Activated CD4-positive, alpha-beta T cell treated with anti-CD3 and anti-CD28 coated beads, Interleukin-2, amount 50 U/mL, for 4 hours (primary cell): Measurements from ENCODE around the gene GDF7.

ENCODE experiments used
- DNase-seq, 2 experiments: peaks; one replicate each; pipeline ENCODE4 v3.0.0-alpha.2; 2020

Gene GDF7

GRCh38 chr2:20675701-20676352 lies 8.9 kb downstream of the GDF7 start:
- DNase-seq = no peak

GRCh38 chr2:20676353-20677215 lies 9.6 kb downstream of the GDF7 start:
- DNase-seq = no peak

- DNase-seq = no peak
Observed at GRCh38 chr2:20677301-20678085, 10.5 kb downstream of the GDF7 start.

GRCh38 chr2:20678086-20678395 lies 11.1 kb downstream of the GDF7 start:
- DNase-seq = no peak

GRCh38 chr2:20678780-20679179 lies 11.8 kb downstream of the GDF7 start:
- DNase-seq = no peak

- DNase-seq = no peak
Observed at GRCh38 chr2:20680744-20681375, 13.9 kb downstream of the GDF7 start.

GRCh38 chr2:20682167-20682920 lies 15.4 kb downstream of the GDF7 start:
- DNase-seq = no peak

- no peak for DNase-seq
Observed at GRCh38 chr2:20684581-20685063, 17.7 kb downstream of the GDF7 start.

GRCh38 chr2:20687260-20687832 lies 20.4 kb downstream of the GDF7 start:
- DNase-seq = no peak

GRCh38 chr2:20689428-20690264 lies 22.7 kb downstream of the GDF7 start:
- no peak for DNase-seq

GRCh38 chr2:20691076-20691734 lies 24.3 kb downstream of the GDF7 start:
- no peak for DNase-seq

GRCh38 chr2:20692081-20692480 lies 25.1 kb downstream of the GDF7 start:
- no peak for DNase-seq

GRCh38 chr2:20693317-20693716 lies 26.4 kb downstream of the GDF7 start:
- DNase-seq = no peak

- DNase-seq = no peak
Observed at GRCh38 chr2:20696366-20696765, 29.4 kb downstream of the GDF7 start.

GRCh38 chr2:20697322-20697934 lies 30.5 kb downstream of the GDF7 start:
- DNase-seq = no peak

GRCh38 chr2:20698916-20699613 lies 32.1 kb downstream of the GDF7 start:
- DNase-seq = no peak

- DNase-seq = no peak
Observed at GRCh38 chr2:20702563-20702962, 35.6 kb downstream of the GDF7 start.

GRCh38 chr2:20704886-20705285 lies 37.9 kb downstream of the GDF7 start:
- DNase-seq = no peak

- no peak for DNase-seq
Observed at GRCh38 chr2:20706217-20706616, 39.3 kb downstream of the GDF7 start.
